ENCODE data around the gene LIPE. TPM values are rescaled to one million over a fixed set of nuclear protein-coding genes. Genes with fewer than 3 reads are reported as not detected.

LIPE gene
- total RNA-seq, 2 donors from 2014 or later, result 9.6 to 16.0 TPM

- peaks cover 12% of the 10 kb centered on the region for H3K4me1 ChIP-seq
- peak overlapping the region; percentile 79 for H3K4me3 ChIP-seq
- no peaks in the 10 kb centered on the region for H3K36me3 ChIP-seq
- TF ChIP-seq CTCF (IDR thresholded peaks at IDR 0.05), result no peak
- H3K27ac ChIP-seq, result peak overlapping the region; percentile 33
- peak overlapping the region; percentile 47 to 65 for H3K9ac ChIP-seq (ENCODE audit: low read depth in 2 of 2, low read length in 2 of 2)
- intact Hi-C loops (cut with DNase I), result no loop called here
- DNase-seq, result peak; percentile 94
- H3K27me3 ChIP-seq, result no peaks in the 10 kb centered on the region
- no peaks in the 10 kb centered on the region for H3K9me3 ChIP-seq
These were observed 3.5 kb downstream of the LIPE start for GRCh38 chr19:42423462-42424344.

GRCh38 chr19:42422901-42423461 lies 4.2 kb downstream of the LIPE start:
- H3K27me3 ChIP-seq, result no peaks in the 10 kb centered on the region
- peak overlapping the region; percentile 33 for H3K27ac ChIP-seq
- peak overlapping the region; percentile 79 for H3K4me3 ChIP-seq
- DNase-seq, result peak; percentile 44
- TF ChIP-seq CTCF (IDR thresholded peaks at IDR 0.05), result no peak
- no peaks in the 10 kb centered on the region for H3K9me3 ChIP-seq
- no peaks in the 10 kb centered on the region for H3K36me3 ChIP-seq
- intact Hi-C loops (cut with DNase I), result no loop called here
- H3K4me1 ChIP-seq, result peaks cover 12% of the 10 kb centered on the region
- peak overlapping the region; percentile 38 to 65 for H3K9ac ChIP-seq (ENCODE audit: low read depth in 2 of 2, low read length in 2 of 2)

- no peak for TF ChIP-seq CTCF (IDR thresholded peaks at IDR 0.05)
- Histone ChIP-seq H3K9me3 (no peaks in the 10 kb centered on the region), H3K36me3 (no peaks in the 10 kb centered on the region), H3K27ac (no peak overlapping the region), H3K4me1 (peaks cover 12% of the 10 kb centered on the region), H3K4me3 (peak overlapping the region; percentile 79), H3K27me3 (no peaks in the 10 kb centered on the region), H3K9ac (ENCODE audit: low read depth in 2 of 2, low read length in 2 of 2) (peak overlapping the region; percentile 38 to 65)
- intact Hi-C loops (cut with DNase I), result no loop called here
- DNase-seq, result no peak
These were observed 4.9 kb downstream of the LIPE start for GRCh38 chr19:42422092-42422900.

- TF ChIP-seq CTCF (IDR thresholded peaks at IDR 0.05), result no peak
- no peaks in the 10 kb centered on the region for H3K9me3 ChIP-seq
- no peaks in the 10 kb centered on the region for H3K36me3 ChIP-seq
- H3K27ac ChIP-seq, result no peak overlapping the region
- intact Hi-C loops (cut with DNase I), result no loop called here
- H3K4me1 ChIP-seq, result peaks cover 12% of the 10 kb centered on the region
- H3K9ac ChIP-seq (ENCODE audit: low read depth in 2 of 2, low read length in 2 of 2), result no peak overlapping the region
- DNase-seq, result no peak
- no peaks in the 10 kb centered on the region for H3K27me3 ChIP-seq
- no peak overlapping the region for H3K4me3 ChIP-seq
These were observed 5.6 kb downstream of the LIPE start for GRCh38 chr19:42421591-42422031.

GRCh38 chr19:42421101-42421500 lies 6.1 kb downstream of the LIPE start:
- intact Hi-C loops (cut with DNase I), result no loop called here
- no peak for TF ChIP-seq CTCF (IDR thresholded peaks at IDR 0.05)
- Histone ChIP-seq H3K4me3 (no peak overlapping the region), H3K27ac (no peak overlapping the region), H3K36me3 (no peaks in the 10 kb centered on the region), H3K4me1 (peaks cover 12% of the 10 kb centered on the region), H3K9ac (ENCODE audit: low read depth in 2 of 2, low read length in 2 of 2) (no peak overlapping the region), H3K9me3 (no peaks in the 10 kb centered on the region), H3K27me3 (no peaks in the 10 kb centered on the region)
- DNase-seq, result no peak

Data from colonic mucosa (tissue), 4 donors.